Glomerular visceral epithelial cell (primary cell): ENCODE measurements around the gene LYPD8.

Experiments
- DNase-seq: peaks from one replicate; pipeline ENCODE4 v3.0.0-alpha.2; 2016; ENCODE audit errors: extremely low spot score

Gene LYPD8

GRCh38 chr1:248697907-248698306 is 57.7 kb downstream of the LYPD8 start:
- DNase-seq: no peak

- no peak for DNase-seq
These were observed 58.8 kb downstream of the LYPD8 start for GRCh38 chr1:248696774-248697173.

GRCh38 chr1:248696261-248696660 is 59.3 kb downstream of the LYPD8 start:
- DNase-seq: no peak

GRCh38 chr1:248695451-248696132 is 60.0 kb downstream of the LYPD8 start:
- DNase-seq: no peak

- no peak for DNase-seq
These were observed 63.9 kb downstream of the LYPD8 start for GRCh38 chr1:248691567-248692155.
